Retinal pigment epithelial cell (primary cell): ENCODE measurements around the gene CD63.
A peak's percentile ranks its signal among the peaks of the same experiment; 100 is the strongest.

ENCODE experiments used
- DNase-seq: peaks from one replicate; pipeline ENCODE4 v3.0.0-alpha.2; 2010; ENCODE audit warnings: low read depth
- H3K4me3 ChIP-seq: 2 replicates; pipeline ENCODE4 v1.5.1; 2011; ENCODE audit warnings: mild to moderate bottlenecking, low read length, control low read depth, moderate library complexity
- TF ChIP-seq, protein P1 (sequence below): conservative IDR thresholded peaks from 2 replicates; pipeline ENCODE4 v1.5.1; 2011; ENCODE audit warnings: low read depth, low read length, control low read depth, inconsistent platforms

CD63 gene

DNA sequence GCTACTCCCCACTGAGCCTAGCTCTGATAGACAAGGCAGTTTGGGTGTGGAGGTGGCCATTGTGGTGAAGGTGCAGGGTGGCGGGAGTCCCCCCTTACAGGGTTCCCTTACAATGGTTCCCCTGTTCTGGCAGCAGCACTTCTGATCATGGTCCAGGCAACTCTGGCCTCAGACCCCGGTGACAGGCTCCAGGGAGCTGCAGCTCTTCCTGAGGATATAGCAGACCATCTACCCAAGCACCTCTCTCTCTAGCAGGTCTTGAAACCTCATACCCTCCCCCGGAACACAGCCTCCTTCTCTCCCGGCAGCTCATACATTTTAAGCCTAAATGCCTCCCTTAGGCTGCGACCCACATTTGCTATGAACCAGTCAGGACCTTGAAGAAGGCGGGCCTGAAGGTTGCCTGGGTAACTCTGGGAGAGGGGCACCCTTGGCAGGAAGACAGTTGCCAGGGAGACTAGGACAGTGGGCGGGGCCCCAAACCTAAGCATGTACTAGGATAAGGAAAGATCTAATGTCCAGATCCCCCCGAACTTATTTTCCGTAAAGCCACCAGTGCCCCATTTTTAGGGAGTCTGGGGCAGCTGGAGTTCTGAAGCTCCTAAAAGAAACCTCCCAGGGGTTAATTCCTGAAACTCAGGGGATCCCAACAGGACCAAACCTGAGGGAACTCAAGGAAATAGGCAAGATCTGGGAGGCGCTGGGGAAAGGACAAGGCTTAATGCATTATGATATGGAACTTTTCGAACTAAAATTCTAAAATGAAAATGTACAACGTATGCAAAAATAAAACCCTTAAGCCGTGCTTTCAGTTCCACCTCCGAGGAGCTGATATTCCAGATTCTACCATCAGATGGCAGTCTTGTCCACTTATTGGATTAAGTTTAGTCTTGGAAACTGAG is 9.6 kb upstream of the CD63 start:
- peak overlapping the region; percentile 85 for H3K4me3 ChIP-seq
- TF ChIP-seq, protein P1, sequence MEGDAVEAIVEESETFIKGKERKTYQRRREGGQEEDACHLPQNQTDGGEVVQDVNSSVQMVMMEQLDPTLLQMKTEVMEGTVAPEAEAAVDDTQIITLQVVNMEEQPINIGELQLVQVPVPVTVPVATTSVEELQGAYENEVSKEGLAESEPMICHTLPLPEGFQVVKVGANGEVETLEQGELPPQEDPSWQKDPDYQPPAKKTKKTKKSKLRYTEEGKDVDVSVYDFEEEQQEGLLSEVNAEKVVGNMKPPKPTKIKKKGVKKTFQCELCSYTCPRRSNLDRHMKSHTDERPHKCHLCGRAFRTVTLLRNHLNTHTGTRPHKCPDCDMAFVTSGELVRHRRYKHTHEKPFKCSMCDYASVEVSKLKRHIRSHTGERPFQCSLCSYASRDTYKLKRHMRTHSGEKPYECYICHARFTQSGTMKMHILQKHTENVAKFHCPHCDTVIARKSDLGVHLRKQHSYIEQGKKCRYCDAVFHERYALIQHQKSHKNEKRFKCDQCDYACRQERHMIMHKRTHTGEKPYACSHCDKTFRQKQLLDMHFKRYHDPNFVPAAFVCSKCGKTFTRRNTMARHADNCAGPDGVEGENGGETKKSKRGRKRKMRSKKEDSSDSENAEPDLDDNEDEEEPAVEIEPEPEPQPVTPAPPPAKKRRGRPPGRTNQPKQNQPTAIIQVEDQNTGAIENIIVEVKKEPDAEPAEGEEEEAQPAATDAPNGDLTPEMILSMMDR, result peak; percentile 74
- DNase-seq, result no peak

DNA sequence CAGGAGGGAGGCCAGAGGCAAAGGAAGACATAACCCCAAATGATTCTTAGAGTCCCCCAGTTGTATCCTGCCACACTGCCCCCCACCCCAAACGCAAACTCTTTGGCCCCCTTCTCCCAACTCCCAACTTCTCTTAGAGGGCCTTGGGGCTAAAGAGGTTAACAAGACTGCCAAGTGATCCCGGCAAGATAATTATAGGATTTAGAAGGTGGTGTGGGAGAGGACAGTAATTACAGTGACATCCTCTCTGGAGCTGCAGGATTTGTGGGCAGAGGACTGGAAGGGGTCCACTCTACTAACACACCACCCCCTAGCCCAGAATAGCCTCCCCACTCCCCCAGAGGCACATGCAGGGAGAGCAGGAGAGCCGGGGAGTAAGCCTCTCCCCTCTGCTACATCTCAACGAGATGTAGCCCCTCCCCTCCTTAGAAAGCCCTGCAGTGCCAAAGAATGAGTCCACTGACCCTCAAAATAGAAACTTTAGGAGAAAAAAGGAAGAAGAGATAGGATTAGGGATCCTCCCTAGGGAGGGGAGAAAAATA is 8.8 kb upstream of the CD63 start:
- TF ChIP-seq, protein P1, result no peak
- H3K4me3 ChIP-seq, result peak overlapping the region; percentile 85
- no peak for DNase-seq

DNA sequence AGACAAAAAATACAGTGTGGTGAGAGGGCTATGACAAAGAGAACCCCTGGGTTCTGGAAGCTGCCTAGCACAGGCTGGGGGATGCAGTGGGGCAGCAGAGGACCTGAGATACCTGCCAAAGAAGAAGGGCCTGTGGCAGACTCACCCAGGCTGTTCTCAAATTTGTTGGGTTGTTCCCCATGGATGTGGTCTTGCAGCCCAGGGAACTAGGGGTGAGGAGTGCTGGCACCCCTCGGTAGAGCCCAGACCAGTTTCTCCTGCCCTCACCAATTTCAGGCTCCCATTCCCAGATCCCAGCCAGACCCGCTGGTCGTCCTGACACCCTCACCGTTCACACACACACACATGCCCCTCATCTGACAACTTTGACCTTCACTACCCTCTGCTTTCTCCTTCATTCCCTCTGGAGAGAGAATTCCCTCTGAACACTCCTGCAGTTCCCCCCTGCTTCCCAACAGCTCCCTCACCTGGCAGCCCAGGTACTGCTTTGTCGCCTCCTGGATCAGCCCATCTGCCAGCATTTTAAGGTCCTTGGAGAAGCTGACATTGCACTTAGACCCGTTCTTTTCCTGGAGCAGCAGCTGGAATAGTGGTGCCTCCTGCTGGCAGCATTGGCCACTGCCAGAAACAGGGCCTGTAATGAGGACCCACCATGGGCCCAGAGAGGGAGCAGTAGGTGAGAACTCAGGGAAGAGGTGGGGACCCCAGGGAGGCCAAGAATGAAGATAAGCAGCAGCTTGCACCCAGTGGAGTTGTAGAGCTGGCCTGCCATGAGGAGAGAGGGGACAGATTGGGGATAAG is 8.2 kb upstream of the CD63 start:
- no peak for DNase-seq
- no peak overlapping the region for H3K4me3 ChIP-seq
- TF ChIP-seq, protein P1, result peak; percentile 97

DNA sequence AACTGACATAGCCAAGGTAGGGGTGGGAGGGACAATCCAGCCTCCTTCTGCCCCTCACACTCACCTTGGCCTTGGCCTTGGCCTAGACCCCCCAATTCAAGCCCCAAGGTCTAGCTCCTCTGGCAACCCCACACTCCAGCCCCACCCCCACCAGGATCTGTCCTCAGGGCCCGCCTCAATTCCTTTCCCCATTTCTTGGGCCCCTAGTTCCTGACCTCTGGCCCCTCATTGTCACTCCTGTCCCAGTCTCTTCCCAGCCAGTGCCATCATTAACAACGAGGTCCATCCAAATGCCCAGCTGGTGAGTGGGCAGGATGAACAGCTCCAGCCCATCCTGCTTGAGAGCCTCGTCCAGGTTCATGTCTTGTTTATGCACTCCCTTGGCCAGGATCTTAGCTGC is 7.3 kb upstream of the CD63 start:
- TF ChIP-seq, protein P1, result no peak
- H3K4me3 ChIP-seq, result no peak overlapping the region
- no peak for DNase-seq

DNA sequence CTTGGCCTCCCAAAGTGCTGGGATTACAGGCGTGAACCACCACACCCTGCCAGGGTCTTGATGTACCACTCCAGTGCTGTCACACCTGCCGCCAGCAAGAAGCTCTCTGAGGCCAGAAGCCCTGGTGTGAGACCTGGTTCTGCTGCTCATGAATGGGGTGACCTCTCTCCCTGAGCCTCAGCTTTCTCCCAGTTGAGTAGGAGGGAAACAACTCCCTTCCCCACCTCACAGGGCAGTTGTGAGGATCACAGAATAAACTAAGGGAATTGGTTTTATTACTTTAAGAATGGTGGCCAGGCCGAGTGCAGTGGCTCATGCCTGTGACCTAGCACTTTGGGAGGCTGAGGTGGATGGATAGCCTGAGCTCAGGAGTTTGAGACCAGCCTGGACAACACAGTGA is 5.8 kb upstream of the CD63 start:
- H3K4me3 ChIP-seq, result no peak overlapping the region
- TF ChIP-seq, protein P1, result no peak
- DNase-seq, result no peak

DNA sequence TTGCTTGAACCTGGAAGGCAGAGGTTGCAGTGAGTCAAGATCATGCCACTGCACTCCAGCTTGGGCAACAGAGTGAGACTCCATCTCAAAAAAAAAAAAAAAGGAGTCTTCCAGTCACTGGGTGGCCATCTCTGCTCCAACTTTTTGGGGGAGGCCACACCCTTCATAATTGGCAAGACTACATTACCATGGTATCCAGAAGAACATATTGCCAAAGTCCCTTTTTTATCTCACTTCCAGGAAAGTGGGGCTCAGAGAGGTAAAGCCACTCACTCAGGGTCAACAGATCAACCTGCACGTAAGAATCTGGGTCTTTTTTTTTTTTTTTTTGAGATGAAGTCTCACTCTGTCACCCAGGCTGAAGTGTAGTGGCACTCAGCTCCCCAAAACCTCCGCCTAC is 5.0 kb upstream of the CD63 start:
- no peak overlapping the region for H3K4me3 ChIP-seq
- TF ChIP-seq, protein P1, result no peak
- no peak for DNase-seq
